ENCODE data around the gene PTGR3. TPM values are rescaled to one million over a fixed set of nuclear protein-coding genes. Genes with fewer than 3 reads are reported as not detected.

The PTGR3 gene
- total RNA-seq, 1 experiment from 2014 or later = 31.7 TPM

DNA sequence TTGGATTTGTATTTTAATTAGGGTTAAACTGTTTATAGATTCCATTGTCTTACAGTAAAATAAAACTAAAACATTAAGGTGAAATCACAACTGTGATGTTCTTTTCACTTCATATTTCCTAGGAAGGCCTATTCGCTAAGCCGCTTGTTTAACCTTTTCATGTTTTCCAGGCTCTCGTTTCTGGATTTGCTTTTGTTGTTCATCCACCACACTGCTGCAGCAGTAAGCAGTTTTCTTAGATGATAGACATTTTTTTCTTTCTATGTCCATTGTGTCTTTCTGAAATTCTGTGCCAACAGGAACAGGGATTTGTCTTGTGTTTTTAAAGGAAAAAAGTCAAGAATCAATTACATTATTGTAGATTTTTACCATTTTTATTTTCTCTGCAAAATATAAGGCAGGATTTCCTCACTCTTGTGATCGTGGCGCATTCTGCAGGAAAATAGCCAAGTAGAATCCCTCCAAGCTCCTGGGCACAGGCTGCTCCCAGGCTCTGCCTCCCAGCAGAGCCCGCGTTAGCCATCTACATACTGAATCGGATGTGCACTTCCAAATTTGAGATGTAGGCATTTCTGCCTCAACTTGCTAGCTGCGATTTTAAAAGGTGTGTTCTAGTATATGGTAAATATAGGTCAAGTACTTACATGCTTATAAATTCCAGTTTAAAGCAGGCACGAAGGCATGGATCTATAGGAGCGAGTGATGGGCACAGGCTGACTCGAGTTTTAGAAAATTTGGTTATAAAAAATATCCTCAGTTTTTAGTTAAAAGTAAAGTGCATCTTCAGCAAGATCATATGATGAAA lies 11.8 kb upstream of the PTGR3 start:
- H3K4me1 Mint-ChIP-seq (ENCODE audit: low read depth, unreplicated experiment) = peaks cover 14% of the 10 kb centered on the region
- H3K9me3 Mint-ChIP-seq (ENCODE audit: low read depth, unreplicated experiment) = no peaks in the 10 kb centered on the region
- no TSS peak for BruUV-seq (replicated peaks)
- intact Hi-C loops (cut with micrococcal nuclease; ENCODE audit: unreplicated experiment) = no loop called here
- H3K4me3 Mint-ChIP-seq (ENCODE audit: low read depth, unreplicated experiment) = no peak overlapping the region
- TF ChIP-seq, protein P1, sequence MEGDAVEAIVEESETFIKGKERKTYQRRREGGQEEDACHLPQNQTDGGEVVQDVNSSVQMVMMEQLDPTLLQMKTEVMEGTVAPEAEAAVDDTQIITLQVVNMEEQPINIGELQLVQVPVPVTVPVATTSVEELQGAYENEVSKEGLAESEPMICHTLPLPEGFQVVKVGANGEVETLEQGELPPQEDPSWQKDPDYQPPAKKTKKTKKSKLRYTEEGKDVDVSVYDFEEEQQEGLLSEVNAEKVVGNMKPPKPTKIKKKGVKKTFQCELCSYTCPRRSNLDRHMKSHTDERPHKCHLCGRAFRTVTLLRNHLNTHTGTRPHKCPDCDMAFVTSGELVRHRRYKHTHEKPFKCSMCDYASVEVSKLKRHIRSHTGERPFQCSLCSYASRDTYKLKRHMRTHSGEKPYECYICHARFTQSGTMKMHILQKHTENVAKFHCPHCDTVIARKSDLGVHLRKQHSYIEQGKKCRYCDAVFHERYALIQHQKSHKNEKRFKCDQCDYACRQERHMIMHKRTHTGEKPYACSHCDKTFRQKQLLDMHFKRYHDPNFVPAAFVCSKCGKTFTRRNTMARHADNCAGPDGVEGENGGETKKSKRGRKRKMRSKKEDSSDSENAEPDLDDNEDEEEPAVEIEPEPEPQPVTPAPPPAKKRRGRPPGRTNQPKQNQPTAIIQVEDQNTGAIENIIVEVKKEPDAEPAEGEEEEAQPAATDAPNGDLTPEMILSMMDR (IDR thresholded peaks at IDR 0.05; ENCODE audit: unreplicated experiment) = no peak
- no peak overlapping the region for H3K27ac Mint-ChIP-seq (ENCODE audit: unreplicated experiment)
- no peaks in the 10 kb centered on the region for H3K27me3 Mint-ChIP-seq (ENCODE audit: unreplicated experiment)
- CTCF ChIA-PET = no interaction called here
- H3K36me3 Mint-ChIP-seq (ENCODE audit: insufficient read depth, unreplicated experiment) = no peaks in the 10 kb centered on the region
- no peak for DNase-seq

DNA sequence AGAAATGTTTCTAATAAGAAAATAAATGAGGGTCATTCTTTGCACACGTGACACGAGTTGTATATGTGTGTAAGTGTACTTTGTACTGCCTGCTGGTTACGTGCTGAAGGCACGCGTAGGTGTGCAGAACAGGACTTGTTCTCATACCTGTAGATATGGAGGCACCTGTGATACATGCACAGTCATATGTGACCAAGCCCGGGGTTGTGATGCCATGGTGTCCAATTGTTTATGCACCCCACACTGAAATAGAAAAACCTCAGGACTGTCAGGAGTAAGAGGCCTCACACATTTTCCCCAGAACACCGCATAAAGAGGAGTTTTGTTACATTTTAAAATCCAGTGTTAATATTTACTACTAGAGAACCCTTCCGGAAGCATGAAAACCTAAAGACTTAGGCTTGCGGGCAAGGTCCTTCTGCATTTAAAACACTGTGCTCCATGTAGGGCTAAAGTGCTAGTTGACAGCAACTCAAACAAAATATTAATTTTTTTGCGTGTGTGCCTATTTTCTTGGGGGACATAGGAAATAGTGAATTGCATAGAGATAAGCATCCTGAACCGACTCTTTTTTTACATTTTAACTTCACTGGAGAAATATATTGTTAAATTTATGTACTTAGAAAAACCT lies 10.9 kb upstream of the PTGR3 start:
- Mint-ChIP-seq H3K9me3 (ENCODE audit: low read depth, unreplicated experiment) (no peaks in the 10 kb centered on the region), H3K27ac (ENCODE audit: unreplicated experiment) (no peak overlapping the region), H3K36me3 (ENCODE audit: insufficient read depth, unreplicated experiment) (no peaks in the 10 kb centered on the region), H3K4me3 (ENCODE audit: low read depth, unreplicated experiment) (no peak overlapping the region), H3K27me3 (ENCODE audit: unreplicated experiment) (no peaks in the 10 kb centered on the region), H3K4me1 (ENCODE audit: low read depth, unreplicated experiment) (peaks cover 22% of the 10 kb centered on the region)
- intact Hi-C loops (cut with micrococcal nuclease; ENCODE audit: unreplicated experiment) = loop anchor here (5.0 to 10.0 kb wide), 2 partner anchors 325 to 568 kb away; no protein-coding TSS in a partner anchor
- TF ChIP-seq, protein P1 (IDR thresholded peaks at IDR 0.05; ENCODE audit: unreplicated experiment) = no peak
- DNase-seq = no peak
- CTCF ChIA-PET = no interaction called here
- no TSS peak for BruUV-seq (replicated peaks)

DNA sequence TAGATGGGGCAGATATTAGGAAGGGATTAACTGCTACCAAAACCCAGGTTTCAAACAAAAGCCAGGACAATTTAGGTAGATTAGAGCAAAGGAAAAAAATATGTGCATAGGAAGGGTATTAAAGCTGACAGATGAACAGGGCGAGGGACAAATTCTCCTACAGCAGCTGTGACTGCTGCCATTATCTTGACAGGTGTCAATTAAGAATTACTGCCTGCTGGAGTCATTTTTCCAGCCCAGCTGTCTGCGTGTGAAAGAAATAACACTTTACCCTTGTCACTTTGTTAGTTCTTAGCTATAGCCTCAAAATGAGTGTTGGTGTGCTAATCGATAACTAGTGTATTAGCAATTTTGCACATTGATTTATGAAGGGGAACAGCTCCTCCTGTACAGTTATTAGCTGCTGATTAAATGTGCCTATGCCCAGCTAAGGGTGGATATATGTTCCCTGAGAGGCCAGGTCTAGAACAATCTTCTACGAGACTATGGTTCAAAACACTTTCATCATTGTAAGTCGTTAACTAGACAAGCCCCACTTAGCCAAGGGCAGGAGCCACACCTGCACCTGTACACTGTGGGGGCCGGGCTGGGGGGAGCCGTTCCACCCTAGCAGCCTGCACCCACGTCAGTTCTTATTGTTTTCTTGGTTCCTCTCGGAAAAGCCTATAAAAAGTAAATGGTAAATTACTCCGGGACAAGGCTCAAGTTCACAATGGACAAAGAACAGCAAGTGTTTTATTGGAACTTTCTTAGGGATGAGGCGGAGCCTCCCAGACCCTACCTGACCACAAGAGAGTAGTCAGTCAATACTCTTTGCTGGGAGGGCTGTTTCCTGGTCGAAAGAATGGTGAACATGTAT lies 9.4 kb upstream of the PTGR3 start:
- no peak overlapping the region for H3K27ac Mint-ChIP-seq (ENCODE audit: unreplicated experiment)
- H3K27me3 Mint-ChIP-seq (ENCODE audit: unreplicated experiment) = no peaks in the 10 kb centered on the region
- peaks cover 36% of the 10 kb centered on the region for H3K4me1 Mint-ChIP-seq (ENCODE audit: low read depth, unreplicated experiment)
- H3K36me3 Mint-ChIP-seq (ENCODE audit: insufficient read depth, unreplicated experiment) = no peaks in the 10 kb centered on the region
- DNase-seq = peak; percentile 26
- TF ChIP-seq, protein P1 (IDR thresholded peaks at IDR 0.05; ENCODE audit: unreplicated experiment) = no peak
- CTCF ChIA-PET = no interaction called here
- no TSS peak for BruUV-seq (replicated peaks)
- intact Hi-C loops (cut with micrococcal nuclease; ENCODE audit: unreplicated experiment) = loop anchor here (5.0 to 10.0 kb wide), 2 partner anchors 323 to 566 kb away; no protein-coding TSS in a partner anchor
- no peak overlapping the region for H3K4me3 Mint-ChIP-seq (ENCODE audit: low read depth, unreplicated experiment)
- H3K9me3 Mint-ChIP-seq (ENCODE audit: low read depth, unreplicated experiment) = no peaks in the 10 kb centered on the region

DNA sequence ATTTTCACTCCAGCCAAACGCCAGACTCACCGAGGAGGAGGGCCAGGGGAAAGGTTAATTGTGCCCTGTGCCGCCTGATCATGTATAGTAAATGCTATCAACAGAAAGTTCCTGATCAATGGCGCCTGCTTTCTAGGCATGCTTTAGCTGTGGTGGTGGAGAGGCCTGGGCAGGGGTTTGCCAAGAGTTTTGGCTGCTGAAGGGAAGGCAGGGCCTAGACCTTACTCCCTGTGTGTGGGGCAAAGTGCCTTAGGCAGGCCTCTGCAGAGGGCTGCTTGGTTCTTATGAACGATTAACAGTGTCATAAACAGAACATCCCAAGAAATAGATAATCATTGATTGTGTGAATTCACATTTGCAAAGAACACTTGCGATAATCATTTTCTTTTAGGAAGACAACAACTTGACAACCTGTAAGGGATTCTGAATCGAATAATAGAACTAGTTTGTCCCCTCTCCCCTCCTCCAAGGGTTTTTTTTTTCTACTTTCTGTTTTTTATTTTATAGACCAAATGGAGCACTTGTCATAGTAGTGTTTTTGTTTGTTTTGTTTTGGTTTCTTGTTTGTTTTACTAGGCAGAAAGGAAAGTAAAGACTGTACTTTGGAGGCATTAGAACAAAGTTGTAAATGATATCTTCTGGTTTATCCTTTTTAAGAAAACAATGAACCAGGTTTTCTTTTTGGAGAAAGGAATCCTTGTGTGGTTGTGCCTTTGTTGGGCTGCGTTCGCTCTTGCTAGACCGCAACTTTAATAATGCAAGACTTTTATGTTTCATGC lies 8.2 kb upstream of the PTGR3 start:
- Mint-ChIP-seq H3K4me1 (ENCODE audit: low read depth, unreplicated experiment) (peaks cover 47% of the 10 kb centered on the region), H3K4me3 (ENCODE audit: low read depth, unreplicated experiment) (no peak overlapping the region), H3K27ac (ENCODE audit: unreplicated experiment) (no peak overlapping the region), H3K27me3 (ENCODE audit: unreplicated experiment) (no peaks in the 10 kb centered on the region), H3K9me3 (ENCODE audit: low read depth, unreplicated experiment) (no peaks in the 10 kb centered on the region), H3K36me3 (ENCODE audit: insufficient read depth, unreplicated experiment) (peaks cover 6% of the 10 kb centered on the region)
- no TSS peak for BruUV-seq (replicated peaks)
- CTCF ChIA-PET = no interaction called here
- TF ChIP-seq, protein P1 (IDR thresholded peaks at IDR 0.05; ENCODE audit: unreplicated experiment) = no peak
- DNase-seq = no peak
- intact Hi-C loops (cut with micrococcal nuclease; ENCODE audit: unreplicated experiment) = loop anchor here (5.0 to 10.0 kb wide), 2 partner anchors 322 to 565 kb away; no protein-coding TSS in a partner anchor

All from Calu3 (cell line).